Colon (tissue), 2 donors: ENCODE data around the gene SCGB2B2.
"Not testable (repeated sequence)": the region's sequence is repeated elsewhere in the genome, so short reads cannot be mapped to it uniquely, and the experiment has no call there.

Source experiments
- FAIRE-seq: peaks from 2 replicates; lab custom pipeline; 2012; peaks lifted over from hg19 to GRCh38; lab: Jason Lieb, UNC
- donor health status: control.
- donor health status: control.

SCGB2B2 gene, protein sequence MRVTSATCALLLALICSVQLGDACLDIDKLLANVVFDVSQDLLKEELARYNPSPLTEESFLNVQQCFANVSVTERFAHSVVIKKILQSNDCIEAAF

DNA sequence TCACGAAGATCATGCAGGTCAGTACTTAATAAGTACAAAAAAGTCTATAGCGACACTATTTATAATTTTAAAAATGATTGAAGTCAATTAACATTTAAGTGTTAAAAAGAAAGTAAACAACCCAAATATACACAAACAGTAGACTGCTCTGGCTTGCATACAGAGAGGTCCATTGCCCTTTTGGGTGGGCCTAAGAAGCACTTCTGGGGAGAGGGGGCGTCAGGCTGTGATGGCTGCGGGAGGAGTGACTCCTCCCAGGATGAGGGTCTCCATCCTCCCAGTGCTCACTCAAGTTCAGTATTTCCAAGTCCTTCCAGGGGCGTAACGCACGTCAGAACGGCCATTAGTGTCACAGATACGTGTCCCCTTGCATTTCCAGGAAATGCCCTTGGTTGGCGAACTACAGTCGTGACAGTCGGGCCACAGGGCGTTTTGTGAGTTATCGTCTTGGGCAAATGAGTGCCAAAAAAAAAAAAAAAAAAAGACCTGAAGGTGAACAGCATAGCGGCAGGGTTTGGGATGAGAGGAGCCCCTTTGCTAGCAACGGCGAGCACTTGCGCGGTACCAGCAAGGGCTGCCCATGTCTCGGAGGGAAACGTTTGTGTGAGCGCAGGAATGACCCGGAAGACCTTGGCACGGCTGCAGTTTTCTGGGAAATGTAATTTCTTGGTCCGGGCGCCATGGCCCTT, at the start of gene SCGB2B2:
SCGB2B2 (minus strand) TSS at position 463 of the 689 bp plus-strand sequence. CDS start 82,596 bp downstream, outside the sequence.
- no peak for FAIRE-seq

DNA sequence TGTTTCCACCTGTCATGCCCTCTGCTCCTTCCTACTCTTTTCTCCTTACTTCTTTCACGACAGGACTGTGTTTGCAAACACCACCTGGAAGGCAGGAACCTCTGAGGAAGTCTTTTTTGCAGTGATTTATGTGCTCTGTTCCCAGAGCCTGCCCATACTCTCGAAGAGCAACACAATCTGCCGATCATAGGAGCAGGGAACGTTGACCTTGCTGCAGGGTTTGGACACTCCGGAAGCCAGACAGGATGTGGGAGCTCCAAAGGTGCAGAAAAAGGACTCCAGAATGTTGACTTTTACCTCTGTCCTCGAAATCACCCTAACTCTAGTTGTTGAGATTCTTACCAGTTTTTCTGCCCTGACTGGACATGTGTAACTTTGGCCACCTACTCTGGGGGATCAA, 48.4 kb upstream of the SCGB2B2 start:
- FAIRE-seq, result no peak

DNA sequence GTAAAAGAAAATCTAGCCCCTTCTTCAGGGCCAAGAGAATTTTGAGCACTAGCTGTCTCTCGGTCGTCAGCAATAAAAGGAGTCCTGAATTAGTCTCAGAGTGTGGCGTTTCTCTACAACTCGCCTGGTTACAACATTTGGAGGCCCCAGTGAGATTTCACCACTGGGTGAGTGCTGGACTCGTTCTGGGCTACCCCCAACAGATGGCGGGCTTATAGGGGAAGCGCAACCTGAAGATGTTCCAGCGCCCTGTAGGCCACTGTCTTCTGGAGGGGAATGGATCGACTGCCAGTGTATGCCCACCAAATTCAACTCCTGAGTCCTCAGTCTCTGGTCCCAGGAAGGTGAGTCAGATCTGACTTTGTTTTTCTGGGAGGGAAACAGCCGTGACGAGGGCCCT, 45.4 kb upstream of the SCGB2B2 start:
- no peak for FAIRE-seq

DNA sequence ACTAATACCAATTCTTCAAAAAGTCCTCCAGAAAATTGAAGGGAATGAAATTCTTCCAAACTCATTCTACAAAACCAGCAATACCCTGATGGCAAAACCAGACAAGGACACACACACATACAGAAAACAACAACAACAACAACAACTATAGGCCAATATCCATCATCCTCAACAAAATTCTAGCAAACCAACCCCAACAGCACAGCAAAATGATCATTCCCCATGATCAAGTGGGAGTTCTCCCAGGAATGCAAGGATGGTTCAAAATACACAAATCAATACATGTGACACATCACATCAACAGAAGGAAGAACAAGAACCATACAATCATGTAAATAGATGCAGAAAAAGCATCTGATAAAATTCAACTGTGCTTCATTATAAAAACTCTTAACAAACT, 38.4 kb upstream of the SCGB2B2 start:
- no peak for FAIRE-seq

DNA sequence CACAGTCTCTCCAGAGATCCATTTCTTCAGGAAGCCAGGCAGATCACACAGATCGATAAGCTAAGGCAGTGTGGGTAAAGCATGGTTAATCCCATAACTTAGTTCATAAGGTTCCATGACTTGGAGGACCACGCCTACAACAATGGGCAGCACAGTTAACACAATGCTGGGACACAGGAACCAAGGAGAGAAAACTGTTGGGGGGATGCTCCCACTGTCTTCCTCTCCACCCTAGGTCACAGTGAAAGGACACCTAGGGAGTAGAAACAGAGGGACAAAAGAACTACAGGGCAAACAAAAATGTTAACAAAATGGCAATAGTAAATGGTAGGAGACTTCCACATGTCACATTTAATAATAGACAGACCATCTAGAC, 36.3 kb upstream of the SCGB2B2 start:
- FAIRE-seq, result no peak

DNA sequence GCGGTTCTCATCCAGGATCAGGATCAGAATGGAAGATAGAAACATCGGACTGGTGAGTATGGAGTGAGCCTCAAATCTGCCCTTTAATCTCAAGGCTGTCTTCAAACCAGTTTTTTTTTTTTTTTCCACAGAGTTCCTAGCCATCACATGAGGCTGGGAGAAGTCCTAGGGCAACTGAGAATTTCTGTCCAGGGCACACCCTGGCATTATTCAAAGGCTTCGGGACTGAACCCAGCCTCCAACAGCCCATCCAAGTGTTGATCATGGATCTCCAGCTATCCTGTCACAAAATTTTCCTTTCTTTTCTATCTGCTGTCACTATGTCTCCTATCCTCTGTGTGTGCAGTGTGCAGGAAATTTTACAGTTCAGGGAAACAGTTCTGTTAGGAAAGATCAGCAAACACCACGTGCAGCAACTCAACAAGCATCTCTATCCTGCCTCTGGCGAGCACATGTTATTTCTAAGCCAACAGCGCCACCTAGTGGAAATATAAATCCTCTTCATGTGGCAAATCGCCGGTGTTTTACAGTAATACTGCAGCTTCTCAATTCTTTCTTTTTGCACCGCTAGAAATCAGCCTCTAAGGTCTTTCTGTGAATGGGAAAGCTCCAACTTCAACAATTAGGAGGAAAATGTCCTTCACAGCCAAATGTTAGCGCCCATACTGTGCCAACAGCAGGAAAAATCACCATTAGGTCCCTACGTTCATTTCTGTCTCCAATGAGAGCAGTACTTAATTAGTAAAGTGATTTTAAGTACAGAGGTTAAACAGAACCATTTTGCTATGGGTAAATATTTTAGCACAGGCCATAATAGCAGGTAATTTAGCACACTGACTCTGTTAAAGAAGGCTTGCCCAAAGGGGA, 35.7 kb upstream of the SCGB2B2 start:
- FAIRE-seq, result no peak

DNA sequence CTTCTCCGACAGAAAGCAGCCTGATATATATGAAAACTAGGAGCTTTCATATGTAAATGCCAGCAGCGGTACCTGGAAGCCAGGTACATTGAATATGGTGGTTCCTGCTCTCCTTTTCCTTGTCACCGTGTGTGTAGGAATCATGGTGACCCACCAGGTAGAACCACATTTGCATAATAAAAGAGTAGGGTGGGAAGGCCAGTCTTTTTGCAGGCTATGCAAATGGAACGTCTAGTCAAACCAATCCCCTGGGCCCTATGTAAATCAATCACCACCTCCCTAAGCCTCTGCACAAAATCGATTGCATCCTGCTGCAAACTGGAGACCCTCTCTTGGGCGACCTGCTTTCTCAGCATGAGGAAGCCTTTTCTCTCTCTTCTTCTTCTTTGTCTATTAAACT, 34.9 kb upstream of the SCGB2B2 start:
- FAIRE-seq, result no peak

DNA sequence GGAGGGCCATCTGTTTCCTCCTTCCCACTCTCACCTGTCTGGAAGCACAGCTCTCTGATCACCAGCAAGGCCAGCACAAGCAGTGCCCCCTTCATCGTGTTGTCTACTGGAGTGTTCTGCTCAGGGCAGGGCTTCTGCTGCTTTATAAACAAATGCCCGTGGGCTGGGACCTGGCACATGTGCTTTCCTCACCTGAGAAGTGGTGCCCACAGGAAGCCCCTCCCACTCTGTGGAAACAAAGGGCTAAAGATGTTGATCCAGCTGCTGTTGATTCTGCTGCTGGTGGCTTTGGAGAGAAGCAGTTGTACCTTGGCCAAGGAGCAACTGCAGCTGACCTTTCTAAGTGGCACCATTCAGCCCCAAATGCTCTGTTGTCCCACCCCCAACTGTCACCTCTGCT, 30.7 kb upstream of the SCGB2B2 start:
- no peak for FAIRE-seq

DNA sequence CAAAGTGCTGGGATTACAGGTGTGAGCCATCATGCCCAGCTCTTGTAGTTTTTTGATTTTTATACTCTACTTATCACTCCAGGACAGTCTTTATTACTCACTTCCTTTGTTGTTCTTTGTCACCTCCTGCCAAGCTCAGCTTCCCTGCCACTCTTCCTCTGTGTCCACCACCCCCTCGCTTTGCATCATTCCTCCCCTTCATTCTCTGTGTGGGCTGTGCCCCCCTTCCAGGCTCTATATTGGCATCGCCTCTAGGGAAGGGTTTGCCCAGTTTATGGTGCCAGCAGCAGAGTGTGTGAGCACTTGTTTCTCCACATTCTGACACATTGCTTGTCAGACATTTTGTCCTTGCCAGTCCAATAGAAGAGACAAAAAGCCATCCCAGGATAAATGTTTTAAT, 15.6 kb upstream of the SCGB2B2 start:
- no peak for FAIRE-seq

DNA sequence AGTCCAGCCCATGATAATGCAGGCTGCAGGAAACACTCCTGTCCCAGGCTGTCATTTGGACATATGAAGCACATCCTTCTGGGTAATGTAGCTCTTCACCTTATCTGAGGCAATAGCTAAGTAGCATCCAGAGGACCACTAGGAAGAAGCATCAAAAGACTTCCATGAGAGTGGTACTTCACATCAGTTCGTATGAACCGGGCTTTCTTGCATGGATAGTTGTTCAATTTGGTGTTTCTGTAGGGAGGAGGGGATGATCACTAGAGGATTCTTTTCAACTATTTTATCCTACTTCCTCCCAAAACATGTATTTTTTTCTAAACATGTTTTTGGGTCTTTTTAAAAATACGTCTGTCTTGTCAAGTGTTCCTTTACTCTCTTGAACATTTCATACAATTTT, 13.4 kb upstream of the SCGB2B2 start:
- no peak for FAIRE-seq

DNA sequence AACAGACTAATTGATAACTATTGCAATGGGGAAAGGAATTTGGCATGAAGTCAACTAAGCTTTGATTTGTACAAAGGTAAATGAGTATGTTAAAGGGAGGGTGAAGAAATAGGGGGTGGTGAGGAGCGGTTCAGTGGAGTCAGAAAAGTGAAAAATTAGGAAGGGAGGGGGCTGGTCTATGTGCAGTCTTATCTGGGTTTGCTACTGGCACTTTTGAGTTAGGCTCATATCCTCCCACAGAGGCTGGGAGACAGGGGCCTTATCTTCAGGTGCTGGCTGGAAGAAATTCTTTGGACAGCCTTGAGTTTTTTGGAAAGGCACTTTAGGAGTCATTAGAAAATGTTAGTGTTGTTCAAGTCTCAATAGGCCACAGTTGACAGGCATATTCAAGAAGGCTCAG, 11.6 kb upstream of the SCGB2B2 start:
- no peak for FAIRE-seq

DNA sequence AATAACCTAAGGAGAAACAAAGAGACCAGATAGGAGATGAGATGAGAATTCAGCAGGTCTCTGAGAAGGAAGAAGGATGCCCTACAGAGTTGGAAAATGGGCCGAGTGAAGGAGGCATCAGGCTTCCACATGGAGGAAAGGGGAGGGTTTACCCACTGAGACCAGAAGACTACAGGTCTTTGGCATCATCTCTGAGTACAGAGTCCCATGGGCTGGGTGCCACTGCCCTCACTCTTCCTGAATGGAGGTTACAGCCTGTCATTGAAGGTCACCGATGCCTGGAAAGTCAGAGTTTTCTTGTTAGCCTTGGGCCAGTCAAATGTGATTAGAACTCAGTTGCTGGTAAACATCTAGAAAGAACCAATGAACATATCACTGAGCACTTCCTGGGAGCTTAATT, 10.4 kb upstream of the SCGB2B2 start:
- no peak for FAIRE-seq

DNA sequence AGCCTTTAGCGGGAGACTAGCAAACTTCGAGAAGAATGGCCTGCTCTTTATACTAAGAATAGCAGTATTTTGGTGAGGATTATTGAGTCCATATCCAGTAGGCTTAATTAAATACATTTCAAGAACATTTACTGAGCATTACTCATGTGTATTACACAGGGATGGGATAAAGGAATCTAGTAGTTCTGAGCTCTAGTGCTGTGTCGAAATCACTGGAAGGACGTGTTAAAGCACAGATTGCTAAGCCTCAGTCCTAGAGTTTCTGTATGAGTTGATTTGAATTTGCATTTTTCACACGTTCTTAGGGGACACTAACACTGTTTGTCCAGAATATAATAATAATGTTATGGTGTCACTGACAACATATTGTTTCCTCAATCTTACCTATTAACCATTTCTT, 9.5 kb upstream of the SCGB2B2 start:
- no peak for FAIRE-seq

DNA sequence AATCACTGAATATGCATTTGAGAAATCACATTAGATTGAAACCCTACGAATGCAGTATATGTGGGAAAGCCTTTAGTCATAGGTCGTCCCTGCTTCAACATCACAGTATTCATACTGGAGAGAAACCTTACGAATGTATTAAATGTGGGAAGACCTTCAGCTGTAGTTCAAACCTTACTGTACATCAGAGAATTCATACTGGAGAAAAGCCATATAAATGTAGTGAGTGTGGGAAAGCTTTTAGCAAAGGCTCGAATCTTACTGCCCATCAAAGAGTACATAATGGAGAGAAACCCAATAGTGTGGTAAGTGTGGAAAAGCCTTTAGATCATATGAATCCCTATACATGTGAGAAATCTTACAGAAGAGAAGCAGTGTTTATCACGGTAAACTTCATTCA, 8.3 kb upstream of the SCGB2B2 start:
- not testable (repeated sequence) for FAIRE-seq

DNA sequence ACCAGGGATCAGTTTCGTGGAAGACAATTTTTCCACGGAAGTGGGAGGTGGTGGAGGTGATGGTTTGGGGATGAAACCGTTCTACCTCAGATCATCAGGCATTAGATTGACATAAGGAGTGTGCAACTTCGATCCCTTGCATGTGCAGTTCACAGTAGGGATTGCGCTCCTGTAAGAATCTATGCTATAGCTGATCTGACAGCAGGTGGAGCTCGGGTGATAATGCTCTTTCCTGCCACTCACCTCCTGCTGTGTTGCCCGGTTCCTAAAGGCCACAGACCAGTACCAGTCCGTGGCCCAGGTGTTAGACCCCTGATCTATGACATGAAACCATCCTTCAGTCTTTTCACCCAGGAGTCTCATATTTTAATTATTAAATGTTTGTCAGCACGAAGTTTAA, 4.5 kb upstream of the SCGB2B2 start:
- FAIRE-seq, result no peak

DNA sequence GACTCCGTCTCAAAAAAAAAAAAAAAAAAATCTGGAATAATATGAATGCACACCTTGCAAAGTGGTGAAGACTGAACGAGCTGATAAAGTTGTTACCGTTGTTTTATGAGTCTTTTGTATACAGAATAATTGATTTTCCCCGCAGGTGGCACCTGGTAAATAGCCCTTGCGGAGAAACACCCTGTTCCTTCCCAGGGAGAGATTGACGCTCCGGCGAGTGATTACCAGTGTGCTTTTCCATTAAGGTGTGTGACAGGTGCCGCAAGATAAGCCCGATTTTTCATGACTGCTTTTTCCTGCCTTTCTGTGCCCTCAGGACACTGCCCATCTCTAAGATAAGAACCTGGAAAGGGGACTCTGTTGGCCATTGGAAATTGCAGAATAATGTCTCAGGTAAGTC, 1.5 kb upstream of the SCGB2B2 start:
- no peak for FAIRE-seq

DNA sequence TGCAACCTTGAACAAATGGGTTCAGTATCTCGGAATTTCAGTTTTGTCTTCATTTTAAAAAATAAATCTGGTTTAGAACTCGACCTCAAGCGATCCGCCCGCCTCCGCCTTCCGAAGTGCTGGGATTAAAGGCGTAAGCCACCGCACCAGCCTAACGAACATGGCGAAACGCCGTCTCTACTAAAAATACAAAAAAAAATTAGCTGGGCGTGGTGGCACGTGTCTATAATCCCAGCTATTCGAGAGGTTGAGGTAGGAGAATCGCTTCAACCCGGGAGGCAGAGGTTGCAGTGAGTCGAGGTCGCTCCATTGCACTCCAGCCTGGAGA, 1.1 kb upstream of the SCGB2B2 start:
- FAIRE-seq, result no peak

DNA sequence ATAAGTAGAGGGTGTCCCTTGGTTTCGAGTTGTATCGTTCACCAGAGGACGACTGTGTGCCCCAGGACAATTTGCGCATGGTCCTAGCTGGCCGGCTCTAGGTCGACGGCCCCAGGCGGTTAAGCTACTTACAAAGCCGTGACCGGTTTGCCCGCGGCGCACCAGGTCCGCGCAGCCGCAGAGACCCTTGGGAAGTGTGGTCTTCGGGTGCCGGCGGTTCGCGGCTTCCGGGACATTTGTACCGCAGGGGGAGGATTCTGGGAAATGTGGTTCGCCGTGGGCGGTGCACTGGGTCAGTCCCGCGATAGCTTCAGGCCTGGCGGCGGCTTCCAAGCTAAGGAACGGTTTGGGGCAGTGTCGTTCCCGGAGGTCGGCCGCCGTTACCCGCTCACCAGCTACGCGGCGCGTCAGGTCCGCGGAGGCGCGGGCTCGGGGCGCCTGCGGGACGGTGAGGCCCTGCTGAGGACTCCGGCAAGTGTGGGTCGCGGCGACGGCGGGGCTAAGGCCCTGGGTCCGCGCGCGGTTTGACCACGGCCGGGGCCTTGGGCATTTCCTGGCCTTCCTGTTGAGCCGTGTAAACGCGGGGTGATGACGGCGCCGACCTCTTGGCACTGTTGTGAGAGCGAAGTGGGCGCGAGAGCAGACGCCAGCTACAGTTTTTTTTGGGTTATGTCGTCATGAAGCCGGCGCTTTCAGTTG, 576 bp upstream of the SCGB2B2 start, which contains the start of gene ZNF302:
ZNF302 (plus strand) TSS at position 293 of the 699 bp plus-strand sequence. CDS start 1,127 bp downstream, outside the sequence.
- no peak for FAIRE-seq

DNA sequence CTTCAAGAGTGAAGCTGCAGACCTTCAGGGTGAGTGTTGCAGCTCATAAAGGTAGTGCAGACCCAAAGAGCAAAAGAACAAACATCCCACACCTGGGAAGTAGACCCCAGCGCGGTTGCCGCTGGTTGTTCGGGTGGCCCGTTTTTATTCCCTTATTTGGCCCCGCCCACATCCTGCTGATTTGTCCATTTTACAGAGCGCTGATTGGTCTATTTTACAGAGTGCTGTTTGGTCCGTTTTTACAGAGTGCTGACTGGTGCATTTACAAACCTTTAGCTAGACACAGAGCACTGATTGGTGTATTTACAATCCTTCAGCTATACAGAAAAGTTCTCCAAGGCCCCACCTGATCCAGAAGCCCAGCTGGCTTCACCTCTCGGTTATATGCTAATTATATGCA, 1.0 kb downstream of the SCGB2B2 start:
- no peak for FAIRE-seq

DNA sequence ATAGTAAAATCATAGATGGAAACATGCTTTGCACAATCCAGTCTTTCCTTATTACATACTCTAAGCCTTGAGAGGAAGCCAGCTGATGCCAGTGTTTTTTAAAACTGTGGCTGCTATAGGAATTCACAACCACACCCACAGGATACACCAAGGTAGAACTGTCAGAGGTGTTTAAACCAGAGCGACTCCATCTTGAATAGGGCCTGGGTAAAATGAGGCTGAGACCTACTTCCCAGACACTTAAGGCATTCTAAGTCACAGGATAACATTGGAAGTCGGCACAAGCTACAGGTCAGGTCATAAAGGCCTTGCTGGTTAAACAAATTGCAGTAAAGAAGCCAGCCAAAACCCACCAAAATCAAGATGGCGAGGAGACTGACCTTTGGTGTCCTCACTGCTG, 1.7 kb downstream of the SCGB2B2 start:
- no peak for FAIRE-seq

DNA sequence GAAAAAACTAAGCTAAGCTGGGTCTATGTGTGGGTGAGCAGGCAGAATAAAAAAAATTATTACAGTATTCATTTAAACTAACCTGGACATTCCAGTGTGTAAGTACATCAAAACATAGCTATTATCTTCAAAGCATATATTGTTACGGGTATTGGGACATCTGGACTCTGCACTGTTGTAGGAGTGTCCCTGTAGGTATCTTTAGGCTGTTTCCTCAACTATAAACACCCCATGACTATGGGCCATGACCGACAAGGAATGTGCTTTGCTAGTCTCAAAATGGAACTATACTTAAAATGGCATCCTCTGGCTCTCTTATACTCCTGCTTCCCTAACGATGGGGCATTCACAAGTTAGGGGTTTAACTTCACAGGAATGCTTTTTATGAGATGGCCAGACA, 3.4 kb downstream of the SCGB2B2 start:
- no peak for FAIRE-seq

DNA sequence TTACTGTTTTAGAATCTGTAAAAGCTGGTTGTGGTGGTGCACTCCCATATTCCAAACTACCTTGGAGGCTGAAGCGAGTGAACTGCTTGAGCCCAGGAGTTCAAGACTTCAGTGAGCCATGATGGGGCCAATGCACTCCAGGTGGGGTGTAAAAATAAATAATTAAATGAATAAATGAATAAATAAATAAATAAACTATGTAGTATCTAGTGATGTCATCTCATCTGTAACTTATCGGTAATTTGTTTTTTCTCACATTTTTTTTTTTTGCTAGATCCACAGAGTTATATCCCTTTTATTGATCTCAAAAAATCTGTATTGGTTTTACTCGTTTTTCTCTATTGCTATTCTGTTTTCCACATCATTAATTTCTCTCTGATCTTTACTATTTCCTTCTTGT, 5.0 kb downstream of the SCGB2B2 start:
- FAIRE-seq, result no peak

DNA sequence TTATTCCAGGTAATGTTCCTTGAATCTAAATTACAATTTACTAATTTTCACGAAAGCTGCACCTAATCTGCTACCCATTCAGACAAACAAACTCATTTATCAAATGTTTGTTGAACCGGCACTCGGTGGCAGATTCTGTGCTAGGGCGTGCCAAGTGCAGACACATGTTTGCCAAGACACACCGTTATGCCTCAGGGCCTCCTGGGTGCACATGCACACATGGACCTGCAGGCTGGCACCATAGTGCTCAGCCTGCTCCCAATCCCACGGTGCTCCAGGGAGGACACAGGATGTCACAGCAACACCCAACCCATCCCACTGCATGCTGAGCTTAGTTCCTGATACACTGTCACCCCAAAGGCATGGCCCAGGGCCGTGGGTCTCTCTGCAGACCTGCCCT, 7.7 kb downstream of the SCGB2B2 start:
- FAIRE-seq, result no peak
